AG08396 (cell line): Measurements from ENCODE around the gene ZDHHC18.
"Not testable (repeated sequence)": the region's sequence is repeated elsewhere in the genome, so short reads cannot be mapped to it uniquely, and the experiment has no call there.

ENCODE experiments used
- DNase-seq: peaks from one replicate; pipeline ENCODE4 v3.0.0; 2012; ENCODE audit warnings: low spot score, mixed read lengths

Gene ZDHHC18

DNA sequence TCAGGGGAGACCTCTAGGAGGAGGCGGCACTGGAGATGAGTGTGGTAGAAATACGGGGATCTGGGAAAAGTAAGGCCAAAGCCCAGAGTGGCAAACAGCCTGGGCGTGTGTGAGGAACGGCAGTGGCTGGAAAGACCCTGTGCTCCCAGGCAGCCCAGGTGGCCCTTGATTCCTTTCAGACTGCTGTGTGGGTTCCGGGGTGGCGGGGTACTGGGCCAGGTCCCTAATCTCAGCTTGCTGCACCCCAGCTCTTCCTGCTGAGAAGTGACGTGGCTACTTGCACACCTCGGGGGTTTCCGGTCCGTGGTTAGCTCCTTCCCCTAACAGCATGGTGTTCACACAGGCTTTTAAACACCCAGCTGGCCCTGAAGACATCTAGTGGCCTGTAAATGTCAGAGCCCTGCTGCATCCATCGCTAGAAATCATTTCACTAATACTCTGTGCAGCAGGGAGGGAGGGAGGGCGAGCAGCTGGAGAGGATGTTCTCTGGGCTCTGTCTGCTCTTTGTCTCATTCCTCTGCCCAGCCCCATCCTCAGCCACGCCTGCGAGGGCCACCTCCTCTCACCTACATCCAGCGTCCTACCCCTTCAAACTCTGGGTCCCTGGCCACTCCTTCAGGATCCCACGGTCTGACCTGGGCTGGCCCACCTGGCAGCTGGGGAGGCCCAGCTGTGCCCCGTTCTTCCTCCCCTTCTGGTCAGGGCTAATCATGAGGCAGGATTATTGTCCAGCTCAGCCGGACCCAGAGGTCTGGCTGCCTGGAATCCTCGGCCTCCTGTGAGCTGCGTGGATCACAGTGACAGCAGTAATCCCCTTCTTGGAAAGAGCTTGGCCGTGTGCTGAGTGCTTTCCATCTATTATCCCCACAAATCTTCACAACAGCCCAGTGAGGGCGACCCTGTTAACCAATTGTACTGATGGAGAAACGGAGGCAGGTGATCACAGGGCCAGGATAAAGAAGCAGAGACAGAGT, 7.2 kb downstream of the ZDHHC18 start:
- no peak for DNase-seq

- not testable (repeated sequence) for DNase-seq
Observed at GRCh38 chr1:26837665-26838064, 11.2 kb downstream of the ZDHHC18 start.

- no peak for DNase-seq
Observed at GRCh38 chr1:26838474-26839338, 12.2 kb downstream of the ZDHHC18 start.

GRCh38 chr1:26839339-26839722, 12.8 kb downstream of the ZDHHC18 start:
- no peak for DNase-seq

DNA sequence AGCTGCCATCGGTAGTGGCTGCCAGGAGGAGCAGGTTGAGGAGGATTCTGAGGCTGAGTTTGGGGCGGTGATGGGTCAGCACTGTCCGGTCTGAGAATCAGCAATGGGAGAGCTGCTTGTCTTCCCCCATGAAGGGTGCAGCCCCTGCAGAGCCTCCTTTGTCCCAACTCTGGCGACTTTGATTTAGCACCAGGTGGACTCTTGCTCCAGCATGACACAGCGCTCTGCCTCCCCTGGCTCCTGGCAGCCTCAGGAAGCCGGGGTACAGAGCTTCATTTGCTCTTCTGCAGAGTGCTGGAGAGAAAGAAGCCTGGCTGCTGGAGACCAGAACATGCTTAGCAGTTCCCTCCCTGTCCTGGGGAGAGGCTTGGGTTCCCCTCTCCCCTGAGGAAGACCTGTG, 13.3 kb downstream of the ZDHHC18 start:
- DNase-seq: no peak

DNA sequence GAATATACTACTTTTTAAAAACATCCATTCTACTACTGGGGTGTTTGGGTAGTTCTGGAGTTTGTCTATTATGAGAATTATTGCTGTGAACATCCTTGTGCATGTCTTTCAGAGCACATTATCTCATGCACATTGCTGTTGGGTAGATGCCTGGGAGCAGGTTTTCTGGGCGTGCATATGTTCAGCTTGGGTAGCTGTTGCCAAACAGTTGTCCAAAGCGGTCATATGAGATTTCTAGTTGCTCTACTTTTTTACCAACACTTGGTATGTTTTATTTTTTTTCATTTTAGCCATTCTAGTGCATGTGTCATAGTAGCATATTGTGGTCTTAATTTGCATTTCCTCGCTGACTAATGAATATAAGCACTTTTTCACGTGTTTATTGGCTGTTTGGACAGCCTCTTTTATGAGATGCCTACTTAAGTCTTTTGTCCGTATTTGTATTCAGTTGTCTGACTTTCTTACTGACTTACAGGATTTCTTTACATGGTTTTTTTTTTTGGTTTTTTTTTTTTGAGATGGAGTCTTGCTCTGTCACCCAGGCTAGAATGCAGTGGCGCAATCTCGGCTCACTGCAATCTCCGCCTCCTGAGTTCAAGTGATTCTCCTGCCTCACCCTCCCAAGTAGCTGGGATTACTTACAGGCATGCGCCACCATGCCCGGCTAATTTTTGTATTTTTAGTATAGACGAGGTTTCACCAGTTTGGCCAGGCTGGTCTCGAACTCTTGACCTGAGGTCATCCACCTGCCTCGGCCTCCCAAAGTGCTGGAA, 18.1 kb downstream of the ZDHHC18 start:
- DNase-seq: no peak

DNA sequence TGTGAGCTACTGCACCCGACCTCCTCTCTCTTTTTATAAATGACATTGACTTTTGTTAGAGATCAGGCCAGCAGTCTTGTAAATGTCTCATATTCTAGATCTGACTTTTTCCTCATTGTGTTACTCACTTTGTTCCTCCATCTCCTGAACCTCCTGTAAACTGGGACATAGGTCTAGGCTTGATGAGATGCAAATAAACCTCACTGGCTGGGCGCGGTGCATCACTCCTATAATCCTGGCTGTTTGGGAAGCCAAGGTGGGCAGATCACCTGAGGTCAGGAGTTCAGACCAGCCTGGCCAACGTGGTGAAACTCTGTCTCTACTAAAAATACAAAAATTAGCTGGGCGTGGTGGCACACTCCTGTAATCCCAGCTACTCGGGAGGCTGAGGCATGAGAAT, 21.3 kb downstream of the ZDHHC18 start:
- DNase-seq: not testable (repeated sequence)

- no peak for DNase-seq
Observed at GRCh38 chr1:26848499-26848898, 22.0 kb downstream of the ZDHHC18 start.

- DNase-seq: peak; percentile 81
Observed at GRCh38 chr1:26848941-26849774, 22.7 kb downstream of the ZDHHC18 start.

- DNase-seq: no peak
Observed at GRCh38 chr1:26851106-26851684, 24.7 kb downstream of the ZDHHC18 start.

GRCh38 chr1:26852701-26853100, 26.2 kb downstream of the ZDHHC18 start:
- DNase-seq: no peak

DNA sequence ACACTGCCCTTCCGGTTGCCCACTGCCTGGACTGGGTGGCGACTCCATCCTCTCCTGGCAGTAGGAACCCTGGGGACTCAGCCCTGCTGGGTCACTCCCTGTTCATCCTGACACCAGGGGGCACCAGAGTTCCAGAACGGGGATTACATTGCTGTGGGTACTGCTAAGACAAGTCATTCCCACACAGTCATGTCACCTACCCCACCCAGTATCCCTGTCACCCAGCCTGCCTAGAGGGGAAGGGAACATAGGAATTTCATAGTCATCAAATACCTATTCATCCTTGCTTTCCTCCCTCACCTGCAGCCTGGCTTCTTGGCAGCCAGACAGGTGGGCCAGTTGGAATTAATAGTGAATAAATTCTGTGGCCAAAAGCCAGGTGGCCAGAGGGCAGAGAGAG, 26.7 kb downstream of the ZDHHC18 start:
- DNase-seq: peak; percentile 89

- no peak for DNase-seq
Observed at GRCh38 chr1:26853600-26853999, 27.1 kb downstream of the ZDHHC18 start.

DNA sequence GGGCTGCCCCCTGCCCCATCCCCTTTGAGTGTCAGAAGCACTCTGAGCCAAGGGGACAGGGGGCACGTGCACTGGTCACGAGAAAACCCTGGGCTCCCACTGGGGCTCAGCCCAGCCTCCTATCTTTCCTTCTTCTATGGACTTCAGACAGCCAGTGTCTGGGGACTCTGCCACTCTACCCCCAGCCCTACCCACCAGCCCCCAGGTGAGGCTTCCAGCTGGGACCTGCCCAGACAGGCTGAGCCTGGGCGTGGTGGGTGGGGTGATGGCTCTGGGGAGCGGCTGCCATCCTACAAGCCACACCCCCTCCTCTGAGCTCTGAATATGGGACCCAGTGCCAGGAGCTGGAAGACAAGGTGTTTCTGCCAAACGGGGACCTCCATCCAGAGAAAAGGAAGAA, 28.4 kb downstream of the ZDHHC18 start:
- no peak for DNase-seq

DNA sequence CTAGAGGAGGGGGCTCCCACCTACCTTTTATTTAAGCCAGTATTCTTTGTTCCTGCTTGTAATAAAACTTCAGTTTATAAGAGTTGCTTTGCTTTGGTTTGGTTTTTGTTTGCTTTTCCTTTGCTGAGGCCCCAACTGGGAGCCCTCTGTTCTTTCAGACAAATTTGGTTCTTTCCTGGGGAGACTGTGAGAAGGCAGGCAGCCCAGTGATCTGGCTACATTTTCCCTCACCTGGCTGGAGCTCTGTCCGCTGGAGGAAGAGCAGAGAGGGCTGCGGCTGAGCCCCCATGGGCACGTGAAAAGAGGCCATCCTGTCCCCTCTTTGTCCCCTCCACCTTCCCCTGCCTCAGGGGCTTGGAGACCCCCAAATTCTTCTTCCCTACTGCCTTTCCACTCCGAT, 29.1 kb downstream of the ZDHHC18 start:
- DNase-seq: no peak

- DNase-seq: no peak
Observed at GRCh38 chr1:26856181-26856580, 29.7 kb downstream of the ZDHHC18 start.

GRCh38 chr1:26856604-26857469, 30.3 kb downstream of the ZDHHC18 start:
- no peak for DNase-seq

DNA sequence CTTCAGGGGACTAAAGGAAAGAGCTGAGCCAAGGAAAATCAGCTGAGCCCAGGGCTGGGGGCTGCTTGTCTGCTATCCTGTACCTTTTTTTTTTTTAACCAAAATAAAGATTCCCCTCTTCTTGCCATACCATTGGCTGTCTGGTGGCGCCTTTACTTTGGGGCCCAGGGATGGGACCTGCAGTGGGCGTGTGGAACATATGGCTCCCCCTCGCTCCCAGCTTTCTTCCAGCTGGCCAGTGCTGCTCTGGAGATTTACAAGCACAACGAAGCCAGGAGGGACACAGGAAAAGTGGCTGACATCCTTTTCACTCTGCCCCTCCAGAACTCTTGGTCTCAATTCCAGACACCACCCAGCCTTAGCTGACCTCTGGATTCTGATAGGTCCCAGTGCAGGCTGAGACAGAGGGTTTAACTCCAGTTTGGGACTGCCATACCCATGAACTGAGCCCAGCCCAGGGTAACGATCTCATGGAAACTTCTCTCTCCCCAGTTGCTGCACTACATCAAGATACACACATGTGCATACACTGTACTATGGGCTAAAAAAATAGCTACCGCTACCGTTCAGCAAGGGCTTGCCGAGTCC, 31.1 kb downstream of the ZDHHC18 start:
- no peak for DNase-seq

- no peak for DNase-seq
Observed at GRCh38 chr1:26858160-26858559, 31.7 kb downstream of the ZDHHC18 start.
